Ascending aorta (tissue), 2 donors: ENCODE data around the gene CARNS1. TPM values are rescaled to one million over a fixed set of nuclear protein-coding genes. Genes with fewer than 3 reads are reported as not detected.

Source experiments
- DNase-seq, 2 donors: peaks; one replicate each; pipeline ENCODE4 v3.0.0-alpha.2; 2019; ENCODE audit warnings: low spot score in 2 of 2
- H3K27ac ChIP-seq, 2 donors: fragments of 200-600 bp; sonication (generic); one replicate each; pipeline ENCODE4 v1.5.1; 2016 to 2017; ENCODE audit warnings: mild to moderate bottlenecking in 1 of 2
- H3K27me3 ChIP-seq: fragments of 200-600 bp; sonication (generic); one replicate; pipeline ENCODE4 v1.5.1; 2017
- H3K36me3 ChIP-seq, 2 donors: fragments of 200-600 bp; sonication (generic); one replicate each; pipeline ENCODE4 v1.5.1; 2016
- H3K4me1 ChIP-seq, 2 donors: fragments of 200-600 bp; sonication (generic); one replicate each; pipeline ENCODE4 v1.5.1; 2016 to 2017; ENCODE audit warnings: mild to moderate bottlenecking in 1 of 2
- H3K4me3 ChIP-seq, 2 donors: fragments of 200-600 bp; sonication (generic); one replicate each; pipeline ENCODE4 v1.5.1; 2016 to 2017; ENCODE audit warnings: mild to moderate bottlenecking in 1 of 2
- H3K9me3 ChIP-seq, 2 donors: fragments of 200-600 bp; sonication (generic); one replicate each; pipeline ENCODE4 v1.5.1; 2016
- intact Hi-C: fragments of 100-400 bp; cut with DNase I; formaldehyde crosslinking; loops from one replicate; pipeline ENCODE4 v1.15.1; 2023
- total RNA-seq: library from RNA; depleted of rRNA; stranded (reverse); fragments of >200 nt; gene quantifications from one replicate; pipeline ENCODE4 v1.1.0, GENCODE V29; 2016
- TF ChIP-seq, protein P1 (sequence below), 3 experiments: fragments of 200-600 bp in 2 of 3; fragments of 450-650 bp in 1 of 3; sonication (generic) in 2 of 3; IDR thresholded peaks; one replicate each; pipeline ENCODE4 v1.5.1; 2016 to 2019; ENCODE audit warnings: antibody characterized with exemption in 3 of 3, mild to moderate bottlenecking in 1 of 3, moderate library complexity in 1 of 3

Gene CARNS1
- total RNA-seq, 1 donor from 2014 or later, result 6.0 TPM

DNA sequence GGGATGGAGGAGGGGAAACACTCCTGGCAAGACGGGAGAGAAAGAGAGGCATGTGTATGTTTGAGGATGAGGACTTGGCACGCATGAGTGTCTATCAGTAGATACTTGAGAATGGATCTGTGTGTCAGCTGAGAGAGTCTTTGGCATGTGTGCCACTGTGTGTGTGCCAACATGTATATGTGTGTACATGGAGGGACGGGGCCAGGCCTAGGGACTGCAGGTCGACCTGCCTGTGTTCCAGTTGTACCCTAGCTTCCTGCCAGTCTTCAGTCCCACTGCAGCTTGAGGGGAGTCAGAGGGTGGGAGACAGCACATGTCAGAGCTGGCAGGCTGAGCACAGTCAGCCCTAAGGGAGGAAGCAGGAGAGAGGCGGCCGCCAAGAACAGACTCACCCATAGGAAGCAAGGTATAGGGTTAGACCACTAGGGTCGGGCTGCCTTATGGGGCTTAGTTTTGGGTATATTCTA is 47.7 kb upstream of the CARNS1 start:
- Histone ChIP-seq H3K4me1 (peaks cover 4 to 34% of the 10 kb centered on the region in 2 donors), H3K4me3 (no peak overlapping the region), H3K36me3 (peaks cover 7 to 11% of the 10 kb centered on the region in 2 donors), H3K9me3 (no peaks in the 10 kb centered on the region), H3K27me3 (no peaks in the 10 kb centered on the region), H3K27ac (no peak overlapping the region)
- no peak for DNase-seq
- TF ChIP-seq, protein P1, sequence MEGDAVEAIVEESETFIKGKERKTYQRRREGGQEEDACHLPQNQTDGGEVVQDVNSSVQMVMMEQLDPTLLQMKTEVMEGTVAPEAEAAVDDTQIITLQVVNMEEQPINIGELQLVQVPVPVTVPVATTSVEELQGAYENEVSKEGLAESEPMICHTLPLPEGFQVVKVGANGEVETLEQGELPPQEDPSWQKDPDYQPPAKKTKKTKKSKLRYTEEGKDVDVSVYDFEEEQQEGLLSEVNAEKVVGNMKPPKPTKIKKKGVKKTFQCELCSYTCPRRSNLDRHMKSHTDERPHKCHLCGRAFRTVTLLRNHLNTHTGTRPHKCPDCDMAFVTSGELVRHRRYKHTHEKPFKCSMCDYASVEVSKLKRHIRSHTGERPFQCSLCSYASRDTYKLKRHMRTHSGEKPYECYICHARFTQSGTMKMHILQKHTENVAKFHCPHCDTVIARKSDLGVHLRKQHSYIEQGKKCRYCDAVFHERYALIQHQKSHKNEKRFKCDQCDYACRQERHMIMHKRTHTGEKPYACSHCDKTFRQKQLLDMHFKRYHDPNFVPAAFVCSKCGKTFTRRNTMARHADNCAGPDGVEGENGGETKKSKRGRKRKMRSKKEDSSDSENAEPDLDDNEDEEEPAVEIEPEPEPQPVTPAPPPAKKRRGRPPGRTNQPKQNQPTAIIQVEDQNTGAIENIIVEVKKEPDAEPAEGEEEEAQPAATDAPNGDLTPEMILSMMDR (IDR thresholded peaks at IDR 0.05), result no peak
- intact Hi-C loops, result no loop called here

DNA sequence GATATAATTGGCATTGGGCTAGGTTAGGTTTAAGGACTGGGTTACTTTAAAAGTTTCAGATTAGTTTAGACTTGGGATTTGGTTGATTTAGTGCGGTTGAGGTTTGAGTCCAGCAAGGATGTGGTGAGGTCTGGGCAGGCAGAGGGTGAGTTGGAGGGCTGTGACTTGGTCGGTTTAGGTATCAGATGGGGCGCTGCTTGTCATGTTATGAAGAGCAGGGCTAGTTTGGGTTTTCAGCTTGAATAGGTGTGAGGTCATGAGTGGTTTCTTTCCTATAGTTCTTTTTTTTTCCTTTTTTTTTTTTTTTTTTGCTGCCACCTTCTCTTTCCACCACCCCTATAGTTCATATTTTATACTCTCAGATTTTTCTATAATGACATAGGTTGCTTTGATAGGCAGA is 46.9 kb upstream of the CARNS1 start:
- TF ChIP-seq, protein P1 (IDR thresholded peaks at IDR 0.05), result no peak

DNA sequence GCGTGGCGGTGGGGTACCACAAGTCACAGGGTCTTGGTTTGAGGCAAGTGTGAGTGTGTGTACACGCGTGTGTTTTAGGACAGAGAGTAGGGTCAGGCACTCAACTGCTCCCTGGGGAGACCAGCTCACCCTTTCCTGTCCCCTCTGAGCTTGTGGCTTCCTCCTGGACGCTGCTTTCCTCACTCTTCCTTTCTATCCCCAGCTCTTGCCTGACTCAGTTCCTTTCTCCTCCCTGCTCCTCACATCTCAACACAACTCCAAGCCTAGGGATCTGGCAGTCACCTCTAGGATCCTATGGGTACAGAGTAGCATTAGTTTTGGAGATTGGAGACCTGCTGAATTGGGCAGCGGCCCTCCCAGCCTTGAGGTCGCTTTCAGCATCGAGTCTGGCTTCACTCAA is 46.2 kb upstream of the CARNS1 start:
- intact Hi-C loops, result no loop called here
- Histone ChIP-seq H3K27me3 (no peaks in the 10 kb centered on the region), H3K27ac (peak overlapping the region in 1 of 2 donors; percentile 44), H3K4me1 (peaks cover 4 to 34% of the 10 kb centered on the region in 2 donors), H3K36me3 (peaks cover 7 to 11% of the 10 kb centered on the region in 2 donors), H3K4me3 (no peak overlapping the region), H3K9me3 (no peaks in the 10 kb centered on the region)
- DNase-seq, result no peak
- TF ChIP-seq, protein P1 (IDR thresholded peaks at IDR 0.05), result no peak

More for the DNA sequence above, 46.9 kb upstream of the CARNS1 start:
- Histone ChIP-seq H3K4me3 (no peak overlapping the region), H3K4me1 (peaks cover 4 to 34% of the 10 kb centered on the region in 2 donors), H3K36me3 (peaks cover 7 to 11% of the 10 kb centered on the region in 2 donors), H3K27me3 (no peaks in the 10 kb centered on the region), H3K27ac (no peak overlapping the region), H3K9me3 (no peaks in the 10 kb centered on the region)
- DNase-seq, result no peak
- intact Hi-C loops, result no loop called here

DNA sequence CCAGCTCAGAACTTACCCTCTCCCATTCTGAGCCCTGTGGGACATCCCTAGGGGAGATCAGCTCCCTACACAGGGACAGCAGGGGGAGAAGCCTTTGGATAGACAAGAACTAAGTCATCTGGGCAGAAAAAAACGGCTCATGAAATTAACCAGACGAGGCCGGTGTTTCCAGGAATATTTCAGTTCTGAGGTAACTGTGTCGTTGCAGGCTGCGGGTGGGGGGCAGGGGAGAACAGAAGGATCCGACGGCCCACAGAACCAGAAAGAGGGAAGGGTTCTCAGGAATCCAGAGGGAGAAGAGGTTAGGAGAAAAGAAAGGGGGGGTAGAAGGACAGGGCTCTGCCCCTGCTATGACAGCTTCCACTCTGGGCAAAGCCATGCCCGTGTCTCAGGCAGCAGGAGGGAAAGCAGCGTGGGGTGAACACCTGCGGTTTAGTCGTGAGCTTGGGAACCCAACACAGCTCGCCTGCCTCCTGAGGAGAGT is 45.6 kb upstream of the CARNS1 start:
- Histone ChIP-seq H3K27ac (peak overlapping the region; percentile 27 to 44), H3K4me1 (peaks cover 4 to 40% of the 10 kb centered on the region in 2 donors)
- intact Hi-C loops, result no loop called here

DNA sequence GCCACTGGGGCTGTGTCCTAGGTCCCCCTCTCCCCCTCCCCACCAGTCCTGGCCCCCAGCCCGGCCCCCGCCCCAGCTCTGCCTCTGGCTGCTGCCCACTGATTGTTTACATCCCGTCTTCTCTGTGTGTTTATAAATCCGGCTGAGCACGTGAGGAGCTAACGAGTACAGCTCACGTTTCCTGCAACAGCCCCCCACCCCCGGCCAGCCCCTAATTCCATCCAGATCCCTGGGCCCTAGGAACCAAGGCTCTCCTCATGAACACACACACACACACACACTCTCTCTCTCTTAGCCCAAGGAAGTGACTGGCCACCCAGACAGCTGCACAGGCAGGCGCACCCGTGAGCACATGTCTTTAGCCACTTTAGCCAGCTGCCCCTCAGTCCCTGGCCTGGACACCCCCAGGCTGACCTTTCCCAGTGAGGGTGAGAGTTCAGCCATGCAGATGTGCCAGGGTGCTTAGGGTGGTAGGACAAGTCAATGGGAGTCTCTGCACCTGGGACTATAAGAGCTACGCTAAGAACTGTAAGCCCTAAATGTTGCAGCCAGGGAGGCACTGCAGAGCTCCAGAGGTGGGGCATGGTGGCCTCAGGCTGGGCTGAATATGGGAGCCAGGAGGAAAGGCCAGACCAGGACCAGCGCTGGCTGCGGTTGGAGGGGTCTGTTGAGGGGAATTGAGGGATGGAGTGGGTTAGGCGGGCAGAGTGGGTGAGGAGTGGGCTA is 45.0 kb upstream of the CARNS1 start:
- no peaks in the 10 kb centered on the region for H3K9me3 ChIP-seq
- no peak overlapping the region for H3K4me3 ChIP-seq
- intact Hi-C loops, result no loop called here
- TF ChIP-seq, protein P1 (IDR thresholded peaks at IDR 0.05), result no peak
- H3K4me1 ChIP-seq, result peaks cover 4 to 44% of the 10 kb centered on the region in 2 donors
- peaks cover 0 to 3% of the 10 kb centered on the region in 2 donors for H3K36me3 ChIP-seq
- peak overlapping the region; percentile 97 to 98 for H3K27ac ChIP-seq
- no peak for DNase-seq
- H3K27me3 ChIP-seq, result no peaks in the 10 kb centered on the region

More for the DNA sequence above, 45.6 kb upstream of the CARNS1 start:
- Histone ChIP-seq H3K4me3 (no peak overlapping the region), H3K9me3 (no peaks in the 10 kb centered on the region), H3K36me3 (peaks cover 5 to 8% of the 10 kb centered on the region in 2 donors), H3K27me3 (no peaks in the 10 kb centered on the region)
- DNase-seq, result no peak
- TF ChIP-seq, protein P1 (IDR thresholded peaks at IDR 0.05), result no peak
